Skin epidermis (tissue), 12 donors: Measurements from ENCODE around the gene SPDYE3.
"Not testable (repeated sequence)": the region's sequence is repeated elsewhere in the genome, so short reads cannot be mapped to it uniquely, and the experiment has no call there.

Experiments
- H3K27ac ChIP-seq, 21 experiments: fragments of 200-600 bp; sonication (generic) in 11 of 21; one replicate each; pipeline ENCODE4 v1.5.0; 2020; ENCODE audit warnings: mild to moderate bottlenecking in 3 of 21, inconsistent platforms in 2 of 21, moderate library complexity in 2 of 21
- H3K4me3 ChIP-seq, 7 experiments: fragments of 200-600 bp; sonication (generic) in 2 of 7; one replicate each; pipeline ENCODE4 v1.5.0; 2020; ENCODE audit warnings: inconsistent platforms in 2 of 7, mild to moderate bottlenecking in 2 of 7, moderate library complexity in 1 of 7

The SPDYE3 gene

DNA sequence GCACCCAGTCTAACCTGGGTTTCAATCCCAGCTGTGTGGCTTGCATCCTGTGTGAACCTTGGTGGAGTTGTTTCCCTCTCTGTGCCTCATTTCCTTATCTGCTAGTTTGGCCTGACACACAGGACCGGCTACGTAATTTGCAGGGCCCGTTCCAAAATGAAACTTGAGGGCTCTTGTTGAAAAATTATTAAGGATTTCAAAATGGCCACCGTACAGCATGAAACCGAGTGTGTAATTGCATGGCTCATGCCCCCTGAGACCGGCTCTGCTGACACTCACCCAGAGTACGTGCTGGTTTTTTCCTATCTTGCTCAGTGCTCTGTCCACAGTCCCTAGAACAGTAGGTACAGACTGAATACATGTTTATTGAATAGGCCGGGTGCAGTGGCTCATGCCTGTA is 24.4 kb upstream of the SPDYE3 start:
- H3K27ac ChIP-seq, H3K4me3 ChIP-seq: not testable (repeated sequence)

DNA sequence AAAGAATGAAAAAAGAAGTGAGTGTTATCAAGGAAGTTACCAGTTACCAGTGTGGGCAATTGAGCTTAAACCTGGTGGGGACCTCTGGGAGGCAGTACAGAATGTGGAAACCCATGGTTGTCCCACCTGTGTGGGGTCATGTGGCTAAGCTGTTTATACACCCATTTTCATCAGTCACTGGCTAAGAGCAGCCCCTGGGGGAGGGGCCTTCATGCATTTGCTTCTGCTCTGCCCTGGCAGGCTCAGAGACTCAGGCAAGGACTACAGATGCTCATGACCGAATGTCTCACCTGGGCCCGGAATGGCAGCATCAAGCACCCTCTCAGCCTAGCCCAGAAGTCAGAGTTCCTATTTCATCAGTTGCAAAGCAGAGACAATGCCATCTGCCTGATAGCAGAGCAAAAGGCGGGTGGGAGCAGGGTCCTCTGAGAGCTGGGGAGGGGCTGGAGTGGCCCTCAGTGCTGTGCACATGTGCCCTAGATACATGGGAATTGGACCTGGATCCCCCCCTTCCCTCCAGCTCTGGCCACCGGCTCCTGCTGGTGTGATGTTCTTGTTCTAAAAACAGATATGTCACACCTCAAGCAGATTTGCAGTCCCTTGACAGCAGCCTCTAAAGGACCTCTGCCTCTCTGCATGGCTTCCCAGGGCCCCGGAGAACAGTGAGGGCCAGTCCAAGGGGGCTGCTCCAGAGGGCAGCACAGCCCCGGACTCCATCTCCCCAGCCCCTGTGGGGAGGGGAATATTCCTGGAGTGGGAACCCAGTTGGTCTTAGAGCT is 20.1 kb upstream of the SPDYE3 start:
- not testable (repeated sequence) for H3K4me3 ChIP-seq, H3K27ac ChIP-seq

DNA sequence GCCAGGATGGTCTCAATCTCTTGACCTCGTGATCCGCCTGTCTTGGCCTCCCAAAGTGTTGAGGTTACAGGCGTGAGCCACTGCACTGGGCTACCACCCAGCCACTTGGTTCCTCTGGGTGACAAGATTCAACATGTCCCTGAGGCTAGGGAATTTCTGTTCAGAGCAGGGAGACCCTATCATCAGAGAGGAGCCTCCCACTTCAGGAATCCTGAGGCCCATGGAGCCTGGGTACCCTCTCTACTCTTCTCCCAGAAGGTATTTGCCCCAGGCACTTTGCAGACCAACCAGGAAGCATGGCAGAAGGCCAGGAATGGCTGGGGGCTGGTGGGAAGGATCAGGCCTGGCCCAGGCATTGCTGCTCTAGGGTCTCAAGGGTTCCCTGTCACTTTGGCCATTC is 19.2 kb upstream of the SPDYE3 start:
- not testable (repeated sequence) for H3K27ac ChIP-seq, H3K4me3 ChIP-seq

DNA sequence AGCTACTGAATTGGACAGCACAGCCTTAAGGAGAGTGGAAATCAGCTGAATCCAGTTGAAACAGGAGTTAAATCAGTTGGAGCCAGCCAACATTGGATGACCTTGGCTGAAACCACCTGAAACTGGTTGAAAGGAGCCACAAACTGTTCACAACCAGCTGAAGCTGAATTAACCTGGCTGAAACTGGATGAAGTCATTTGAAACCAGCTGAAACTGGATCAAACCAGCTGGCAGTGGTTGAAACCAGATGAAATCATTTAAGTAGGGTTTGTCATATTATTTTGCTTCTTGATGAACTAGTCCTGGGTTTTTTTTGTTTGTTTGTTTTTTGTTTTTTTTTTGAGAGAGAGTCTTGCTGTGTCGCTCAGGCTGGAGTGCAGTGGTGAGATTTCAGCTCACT is 15.3 kb upstream of the SPDYE3 start:
- not testable (repeated sequence) for H3K27ac ChIP-seq, H3K4me3 ChIP-seq

DNA sequence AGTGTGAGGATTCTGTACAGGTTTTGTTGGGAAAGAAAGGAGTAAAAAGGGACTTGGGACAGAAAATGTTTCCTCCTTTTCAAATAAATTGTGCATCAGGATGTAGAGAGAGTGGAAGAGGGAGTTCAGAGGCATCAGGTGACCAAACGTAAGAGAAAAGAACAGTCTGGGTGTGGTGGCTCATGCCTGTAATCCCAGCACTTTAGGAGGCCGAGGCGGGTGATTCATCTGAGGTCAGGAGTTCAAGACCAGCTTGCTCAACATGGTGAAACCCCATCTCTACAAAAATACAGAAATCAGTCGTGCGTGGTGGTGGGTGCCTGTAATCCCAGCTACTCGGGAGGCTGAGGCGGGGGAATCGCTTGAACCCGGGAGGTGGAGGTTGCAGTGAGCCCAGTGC is 12.2 kb upstream of the SPDYE3 start:
- not testable (repeated sequence) for H3K27ac ChIP-seq

DNA sequence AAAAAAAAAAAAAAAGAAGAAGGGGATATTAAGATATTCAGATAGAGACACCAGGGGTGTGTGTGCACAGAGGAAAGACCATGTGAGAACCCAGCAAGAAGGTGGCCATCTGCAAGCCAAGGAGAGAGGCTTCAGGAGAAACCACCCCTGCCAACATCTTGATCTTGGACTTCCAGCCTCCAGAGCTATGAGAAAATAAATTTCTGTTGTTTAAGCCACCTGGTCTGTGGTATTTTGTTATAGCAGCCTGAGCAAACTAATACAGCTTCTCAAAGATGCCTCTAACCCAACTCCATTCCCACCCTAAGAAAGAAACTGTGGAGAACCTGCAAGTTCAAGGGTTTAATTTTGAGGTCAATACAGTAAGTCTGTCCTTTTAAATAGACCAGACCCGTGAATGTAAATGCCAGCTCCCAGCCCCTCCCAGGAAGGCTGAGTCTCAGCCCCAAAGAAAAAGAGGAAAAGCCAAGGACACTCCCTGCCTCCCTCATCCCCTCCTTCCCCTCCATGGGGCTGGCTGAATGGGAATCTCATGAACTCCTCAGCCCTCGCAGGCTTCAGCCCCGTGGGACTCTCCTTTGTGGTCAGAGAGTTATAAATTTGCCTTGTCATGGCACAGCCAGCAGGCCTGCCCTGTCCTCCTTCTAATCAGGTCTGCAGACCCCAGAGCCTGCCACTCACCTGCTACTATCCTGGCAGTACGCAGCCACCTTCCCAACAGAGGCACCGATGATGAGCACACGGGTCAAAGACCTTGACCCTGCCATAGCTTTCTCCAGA is 9.5 kb upstream of the SPDYE3 start:
- H3K27ac ChIP-seq, H3K4me3 ChIP-seq: not testable (repeated sequence)

More for the DNA sequence above, 12.2 kb upstream of the SPDYE3 start:
- not testable (repeated sequence) for H3K4me3 ChIP-seq

DNA sequence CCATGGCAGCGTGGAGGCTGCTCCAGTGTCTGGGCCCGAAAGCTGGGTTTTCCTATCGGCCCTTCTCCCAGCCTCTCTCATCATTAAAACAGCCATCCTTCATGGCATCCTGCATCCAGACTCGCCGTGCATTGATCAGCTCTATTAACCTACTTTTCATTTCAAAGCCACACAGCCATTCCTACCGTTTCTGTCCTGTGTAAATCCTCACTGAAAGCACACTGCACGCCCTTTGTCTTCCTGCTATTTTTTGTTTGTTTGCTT is 8.9 kb upstream of the SPDYE3 start:
- H3K27ac ChIP-seq, H3K4me3 ChIP-seq: not testable (repeated sequence)

DNA sequence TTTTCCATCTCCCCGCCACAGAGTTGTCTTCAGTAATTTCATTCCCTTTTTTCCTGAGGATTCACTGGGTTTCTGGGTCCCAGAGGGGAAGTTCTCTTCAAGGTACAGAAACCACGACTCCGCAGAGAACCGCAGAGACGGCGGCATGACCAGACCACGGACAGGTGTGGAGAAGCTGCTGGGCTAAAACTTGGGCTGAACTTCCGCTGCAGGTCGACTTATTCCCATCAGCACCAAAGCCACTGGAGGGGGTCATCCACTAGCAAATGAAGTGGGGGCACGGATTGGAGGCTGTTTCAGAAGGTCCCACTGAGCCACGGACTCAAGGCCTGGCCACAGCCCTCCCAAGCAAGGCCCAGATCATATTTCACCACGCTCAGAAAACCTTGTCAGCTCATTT is 3.0 kb upstream of the SPDYE3 start:
- not testable (repeated sequence) for H3K4me3 ChIP-seq, H3K27ac ChIP-seq

DNA sequence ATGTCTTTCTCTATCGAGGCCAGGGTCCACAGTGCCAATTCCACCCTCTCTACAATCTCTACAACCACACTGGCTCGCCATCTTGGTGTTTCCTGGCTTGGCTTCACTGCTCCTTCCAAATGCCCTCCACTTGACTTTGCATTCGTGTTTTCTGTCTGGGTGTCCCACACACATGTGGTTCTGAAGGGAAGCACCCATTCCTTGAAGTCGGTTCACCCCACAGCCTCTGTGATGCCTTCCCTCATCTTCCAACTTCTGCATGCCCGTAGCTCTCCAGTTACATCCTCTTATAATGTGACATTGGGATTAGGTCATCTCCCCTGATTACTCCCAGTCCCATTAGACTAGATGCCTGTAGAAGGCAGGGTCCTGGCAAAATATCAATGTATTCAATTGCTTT is 10.8 kb downstream of the SPDYE3 start:
- H3K27ac ChIP-seq, H3K4me3 ChIP-seq: not testable (repeated sequence)

DNA sequence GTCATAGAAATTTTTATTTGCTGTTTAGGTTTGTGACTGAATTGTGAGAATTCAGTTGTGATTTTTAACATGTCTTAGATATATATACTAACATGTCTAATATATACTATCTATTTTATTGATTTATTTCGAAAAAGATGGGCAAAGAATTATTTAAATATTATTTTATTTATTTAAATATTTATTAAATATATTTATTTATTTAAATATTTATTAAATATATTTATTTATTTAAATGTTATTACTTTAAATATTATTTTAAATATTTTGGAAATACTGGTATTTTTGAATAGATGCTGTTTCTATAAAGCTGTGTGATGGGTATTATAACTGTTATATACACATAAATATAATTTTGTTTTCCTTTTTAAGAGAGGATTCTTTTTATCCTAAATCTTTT is 14.1 kb downstream of the SPDYE3 start:
- not testable (repeated sequence) for H3K4me3 ChIP-seq, H3K27ac ChIP-seq

DNA sequence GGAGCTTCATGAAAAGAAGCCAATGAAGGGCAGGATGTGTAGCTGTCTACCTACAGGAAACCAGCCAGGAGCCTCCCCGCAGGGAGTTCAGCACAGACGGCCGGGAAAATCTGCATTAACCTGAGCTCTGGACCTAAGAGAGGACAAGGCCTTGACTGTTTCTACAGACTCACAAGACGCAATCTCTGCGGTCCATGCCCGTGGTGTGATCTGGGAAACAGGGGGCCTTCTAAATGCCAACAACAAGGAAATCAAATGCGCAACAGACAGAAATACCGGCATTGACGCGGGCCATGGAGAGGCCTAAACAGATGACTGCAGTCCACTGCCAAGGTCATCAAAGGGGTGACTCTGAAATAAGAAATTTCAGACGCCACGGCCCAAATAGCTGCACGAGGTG is 16.7 kb downstream of the SPDYE3 start:
- not testable (repeated sequence) for H3K27ac ChIP-seq, H3K4me3 ChIP-seq

DNA sequence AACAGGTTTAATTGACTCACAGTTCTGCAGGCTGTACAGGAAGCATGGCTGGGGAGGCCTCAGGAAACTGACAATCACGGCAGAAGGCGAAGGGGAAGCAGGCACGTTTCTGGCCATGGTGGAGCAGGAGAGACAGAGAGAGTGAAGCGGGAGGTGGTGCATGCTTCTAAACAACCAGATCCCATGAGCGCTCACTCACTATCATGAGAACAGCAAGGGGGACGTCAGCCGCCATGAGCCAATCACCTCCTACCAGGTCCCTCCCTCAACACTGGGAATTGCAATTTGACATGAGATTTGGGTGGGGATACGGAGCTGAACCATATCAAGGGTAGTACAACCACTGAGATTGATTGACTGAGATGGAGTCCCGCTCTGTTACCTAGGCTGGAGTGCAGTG is 18.2 kb downstream of the SPDYE3 start:
- not testable (repeated sequence) for H3K27ac ChIP-seq, H3K4me3 ChIP-seq

DNA sequence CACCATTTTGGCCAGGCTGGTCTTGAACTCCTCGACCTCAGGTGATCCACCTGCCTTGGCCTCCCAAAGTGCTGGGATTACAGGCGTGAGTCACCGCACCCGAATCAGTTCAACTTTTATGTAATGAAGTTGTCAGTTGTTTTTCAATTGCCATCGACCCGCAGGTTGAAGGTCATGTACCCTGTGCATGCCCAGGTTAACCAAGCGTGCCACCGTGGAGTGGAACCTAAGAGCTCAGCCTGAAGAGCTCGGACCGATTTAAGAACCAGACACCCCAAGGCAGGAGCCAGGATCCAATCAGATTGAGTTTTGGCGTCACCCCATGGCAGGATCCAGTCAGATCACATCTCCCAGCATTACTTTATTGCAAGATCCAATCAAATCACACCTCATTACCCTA is 19.4 kb downstream of the SPDYE3 start:
- H3K4me3 ChIP-seq, H3K27ac ChIP-seq: not testable (repeated sequence)

DNA sequence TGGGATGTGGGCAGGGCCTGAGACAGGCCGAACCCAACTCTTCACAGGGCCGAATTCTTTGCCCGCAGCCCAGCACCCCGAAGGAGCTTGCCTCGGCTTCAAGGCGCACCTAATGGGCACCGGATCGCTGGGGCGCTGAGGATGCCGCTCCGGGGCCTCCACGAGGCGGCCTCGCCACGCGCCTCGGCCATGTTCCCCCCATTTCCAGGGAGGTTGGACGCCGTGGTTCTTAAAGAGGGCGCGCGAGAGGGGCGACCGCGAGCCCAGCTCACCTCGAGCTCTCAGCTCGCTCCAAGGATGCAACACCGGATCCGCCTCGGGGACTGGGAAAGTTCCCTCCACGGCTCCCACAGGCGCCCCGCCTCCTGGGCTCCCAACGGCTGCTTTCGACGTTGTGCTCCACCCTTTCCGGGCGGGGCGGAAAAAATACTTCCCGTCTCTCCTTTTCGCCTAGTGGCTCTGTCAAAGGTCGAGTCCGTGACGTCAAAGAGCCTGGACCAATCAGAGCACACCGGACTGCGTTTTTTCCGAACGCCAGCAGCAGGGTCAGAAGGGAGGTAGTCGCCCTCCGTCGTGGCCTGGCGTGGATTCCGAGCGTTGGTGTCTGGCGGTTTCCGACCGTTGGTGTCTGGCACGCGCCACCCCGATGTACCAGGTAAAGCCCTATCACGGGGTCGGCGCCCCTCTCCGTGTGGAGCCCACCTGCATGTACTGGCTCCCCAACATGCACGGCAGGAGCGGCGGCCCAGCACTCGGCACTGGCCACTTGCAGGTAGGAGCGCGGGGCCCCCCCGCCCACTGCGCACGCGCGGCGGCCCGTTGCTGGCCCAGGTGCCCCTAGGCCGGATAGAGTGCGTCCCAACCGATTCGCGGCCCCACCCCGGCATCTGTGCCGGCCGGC is 28.3 kb downstream of the SPDYE3 start:
- peak overlapping the region; percentile 74 to 96 (median 90) for H3K27ac ChIP-seq
- H3K4me3 ChIP-seq: peak overlapping the region; percentile 65 to 94 (median 84)

DNA sequence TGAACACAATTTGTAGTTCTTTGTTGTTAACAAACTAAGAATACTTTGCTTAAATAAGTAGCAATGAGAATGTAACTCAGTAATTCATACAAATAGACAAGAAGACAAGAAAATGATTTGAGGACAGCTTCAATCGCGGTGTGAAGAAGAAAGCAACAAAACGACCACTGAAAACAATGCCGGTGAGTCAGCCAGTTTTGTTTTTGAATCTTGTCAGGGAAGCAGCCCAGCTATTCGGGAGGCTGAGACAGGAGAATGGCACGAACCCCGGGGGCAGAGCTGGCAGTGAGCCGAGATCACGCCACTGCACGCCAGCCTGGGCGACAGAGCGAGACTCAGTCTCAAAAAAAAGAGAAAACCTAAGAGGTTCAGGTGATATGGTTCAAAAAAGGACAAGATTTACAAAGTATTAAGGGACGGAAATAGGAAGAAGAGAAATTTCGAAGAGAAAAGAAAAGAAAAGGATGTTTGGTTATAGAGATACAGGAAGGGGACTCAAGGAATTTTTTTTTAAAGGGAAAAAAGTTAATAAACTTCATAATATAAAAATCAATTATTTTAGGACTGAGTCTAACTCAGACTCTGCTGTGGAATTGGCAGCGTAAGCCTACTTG is 30.7 kb downstream of the SPDYE3 start:
- peak overlapping the region in 1 of 21 experiments; percentile 60 for H3K27ac ChIP-seq

DNA sequence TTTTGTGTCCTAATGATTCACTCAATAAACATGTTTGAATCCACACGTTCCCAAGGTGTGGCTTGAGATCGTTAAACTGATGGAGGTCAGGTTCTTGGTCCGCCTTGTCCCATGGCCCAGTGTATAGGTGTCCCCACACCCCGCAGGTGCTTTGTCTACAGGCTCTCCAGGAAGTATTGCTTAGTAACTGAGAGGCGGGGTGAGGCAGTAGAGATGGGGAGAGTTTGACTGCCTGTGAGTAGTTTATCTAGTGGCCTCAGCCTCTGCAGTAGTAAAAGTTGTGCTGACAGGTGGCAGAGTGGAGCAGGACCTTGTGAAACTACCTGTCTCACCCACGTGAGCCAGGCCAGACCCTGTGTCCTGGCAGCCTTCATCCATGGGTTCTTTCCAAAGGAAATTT is 33.8 kb downstream of the SPDYE3 start:
- H3K27ac ChIP-seq: peak overlapping the region in 1 of 21 experiments; percentile 3
- H3K4me3 ChIP-seq: not testable (repeated sequence)

More for the DNA sequence above, 30.7 kb downstream of the SPDYE3 start:
- not testable (repeated sequence) for H3K4me3 ChIP-seq

DNA sequence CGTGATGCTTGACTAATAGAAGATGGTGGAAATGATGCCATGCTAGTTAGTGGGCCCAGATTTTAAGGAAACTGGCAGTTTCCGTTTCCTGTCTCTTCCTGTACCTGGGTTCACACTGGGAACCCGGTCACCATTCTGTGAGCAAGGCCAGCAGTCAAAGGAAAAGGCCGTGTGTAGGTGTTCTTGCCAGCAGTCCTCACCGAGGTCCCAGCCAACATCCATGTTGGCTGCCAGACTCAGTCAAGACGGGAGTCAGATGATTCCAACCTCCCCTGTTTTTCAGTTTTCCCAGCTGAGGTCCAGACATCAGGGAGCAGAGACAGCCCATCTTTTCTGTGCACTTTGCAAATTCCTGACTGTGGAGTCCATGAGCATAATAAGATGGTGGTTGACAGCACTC is 35.3 kb downstream of the SPDYE3 start:
- Histone ChIP-seq H3K27ac (no peak overlapping the region), H3K4me3 (no peak overlapping the region)

DNA sequence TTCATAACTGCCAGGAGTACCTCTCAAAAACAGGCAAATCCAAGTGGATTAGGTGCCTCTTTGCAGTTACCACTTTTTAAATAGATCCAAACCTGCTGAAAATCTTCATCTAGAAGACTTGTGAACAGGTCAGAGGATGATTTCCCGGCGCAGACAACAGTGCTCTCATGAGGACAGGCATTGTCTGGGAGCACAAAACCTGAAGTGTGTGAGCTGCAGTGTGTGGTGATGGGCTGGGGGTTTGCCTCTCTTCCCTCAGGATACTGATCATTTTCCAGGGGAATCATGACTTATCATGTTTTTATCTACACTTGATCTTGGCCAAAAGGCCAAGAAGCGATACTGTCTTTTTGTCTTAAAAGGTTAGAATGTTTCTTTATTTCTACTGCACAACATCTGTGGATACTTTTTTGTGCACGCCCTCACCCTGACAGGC is 36.6 kb downstream of the SPDYE3 start:
- H3K4me3 ChIP-seq: not testable (repeated sequence)
- peak overlapping the region in 5 of 21 experiments; percentile 17 to 71 (median 67) for H3K27ac ChIP-seq

DNA sequence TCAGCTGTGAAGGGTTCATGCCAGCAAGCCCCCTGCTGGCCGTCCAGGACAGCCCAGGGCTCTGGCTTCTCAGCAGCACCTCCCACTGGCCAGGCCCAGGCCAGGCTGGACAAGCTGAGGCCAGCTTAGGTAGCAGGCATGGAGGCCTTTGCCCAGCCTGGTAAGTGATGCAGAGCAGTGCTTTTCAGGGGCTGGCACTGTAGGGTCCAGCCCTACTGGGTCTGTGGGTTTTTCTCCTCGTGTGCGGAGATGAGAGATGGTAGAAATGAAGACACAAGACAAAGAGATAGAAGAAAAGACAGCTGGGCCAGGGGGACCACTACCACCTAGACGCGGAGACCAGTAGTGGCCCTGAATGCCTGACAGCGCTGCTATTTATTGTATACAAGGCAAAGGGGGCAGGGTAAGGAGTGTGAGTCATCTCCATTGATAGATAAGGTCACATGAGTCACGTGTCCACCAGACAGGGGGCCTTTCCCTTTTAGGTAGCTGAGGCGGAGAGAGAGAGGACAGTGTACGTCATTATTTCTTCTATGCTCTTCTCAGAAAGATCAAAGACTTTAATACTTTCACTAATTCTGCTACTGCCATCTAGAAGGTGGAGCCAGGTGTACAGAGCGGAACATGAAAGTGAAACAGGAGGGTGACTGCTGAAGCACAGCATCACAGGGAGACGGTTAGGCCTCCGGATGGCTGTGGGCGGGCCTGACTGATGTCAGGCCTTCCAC is 37.2 kb downstream of the SPDYE3 start:
- peak overlapping the region in 10 of 21 experiments; percentile 14 to 71 (median 62) for H3K27ac ChIP-seq

More for the DNA sequence above, 37.2 kb downstream of the SPDYE3 start:
- not testable (repeated sequence) for H3K4me3 ChIP-seq
